ENCODE data around the gene GDPD3. TPM values are rescaled to one million over a fixed set of nuclear protein-coding genes. Genes with fewer than 3 reads are reported as not detected.

Gene GDPD3
- total and polyA plus RNA-seq, 2 of the 13 experiments (the other 11 are each of a cell fraction or from before 2014, with no cell fraction given): 18.7 to 20.6 TPM

- Histone ChIP-seq H3K4me2 (ENCODE audit: low read depth, low read length) (no peak overlapping the region), H3K9me3 (ENCODE audit: low read length) (peaks cover 13% of the 10 kb centered on the region), H3K27ac (ENCODE audit: extremely low read length, insufficient read depth, low read length) (no peak overlapping the region), H2AFZ (ENCODE audit: low read length) (no peak overlapping the region), H4K20me1 (ENCODE audit: insufficient read depth, low read length) (no peaks in the 10 kb centered on the region), H3K79me2 (ENCODE audit: insufficient read depth, low read length) (no peaks in the 10 kb centered on the region), H3K36me3 (replicated peaks in 1 of 2; ENCODE audit: control insufficient read depth in 1 of 2, insufficient read depth in 2 of 2, low read length in 2 of 2) (no peaks in the 10 kb centered on the region), H3K4me3 (replicated peaks in 1 of 3; ENCODE audit: insufficient read depth in 1 of 3, low read depth in 2 of 3, low read length in 3 of 3) (no peak overlapping the region), H3K9ac (ENCODE audit: insufficient read depth, low read depth, low read length) (no peak overlapping the region), H3K4me1 (ENCODE audit: insufficient read depth, low read length) (peaks cover 37% of the 10 kb centered on the region), H3K27me3 (ENCODE audit: control insufficient read depth in 1 of 2, insufficient read depth in 2 of 2, low read length in 2 of 2) (no peaks in the 10 kb centered on the region)
- DNase-seq (ENCODE audit: low spot score) (no peak), FAIRE-seq (no peak), ATAC-seq (no peak)
- whole genome bisulfite sequencing (ENCODE audit: low lambda C conversion rate): 76% methylated on average over 3 of the region's 3 CpGs
- BruUV-seq (replicated peaks): no TSS peak
- ChIA-PET POLR2A (interaction anchor here (1.0 kb wide), 1 partner anchor 8 kb away, joined by 3 read pairs; no protein-coding TSS in a partner anchor), CTCF (ENCODE audit: low intra/inter-chr PET ratio, low total read pairs) (no interaction called here)
- in situ Hi-C loops (cut with HindIII; ENCODE audit: extremely low pct_ligation_motif_present, low pct_unique_long_range_greater_than_20kb): no loop called here
- TF ChIP-seq ZNF674 (CRISPR knock-in tag; IDR thresholded peaks at IDR 0.05; ENCODE audit: low read depth) (no peak), ZHX2 (IDR thresholded peaks at IDR 0.05; ENCODE audit: low read depth) (no peak), ZHX2 (CRISPR knock-in tag; IDR thresholded peaks at IDR 0.05; ENCODE audit: borderline replicate concordance) (no peak), ZNF468 (CRISPR knock-in tag; IDR thresholded peaks at IDR 0.05) (no peak), RORA (CRISPR knock-in tag; IDR thresholded peaks at IDR 0.05) (no peak), ZBTB40 (IDR thresholded peaks at IDR 0.05) (no peak), ZBTB40 (CRISPR knock-in tag; IDR thresholded peaks at IDR 0.05) (no peak), MAFK (conservative IDR thresholded peaks at IDR 0.05 in 1 of 2, IDR thresholded peaks at IDR 0.05 in 1 of 2; ENCODE audit: low read length in 2 of 2) (0 out of 4 replicates have a peak, but pooled peaks of 1 of the 2 experiments have one; percentile 1)
- intact Hi-C loops (cut with micrococcal nuclease; ENCODE audit: unreplicated experiment): no loop called here
Measured at GRCh38 chr16:30147843-30148510, 34.6 kb upstream of the GDPD3 start.

Data from HepG2 (cell line).